ENCODE measurements around the gene CHST15. TPM values are rescaled to one million over a fixed set of nuclear protein-coding genes. Genes with fewer than 3 reads are reported as not detected.

CHST15 gene
- total and polyA plus RNA-seq, 2 of the 4 experiments (the other 2 are of a cell fraction), result 0.14 to 0.18 TPM

- Histone ChIP-seq H3K9me3 (ENCODE audit: control insufficient read depth, insufficient read depth, low read length) (peaks cover 4% of the 10 kb centered on the region), H2AK9ac (replicated peaks; ENCODE audit: low read depth, low read length, poor library complexity) (no peak overlapping the region), H3K23ac (ENCODE audit: low read depth, low read length) (no peak overlapping the region), H3K4ac (ENCODE audit: low read depth, low read length) (no peak overlapping the region), H2AFZ (replicated peaks; ENCODE audit: low read length, poor library complexity) (no peak overlapping the region), H4K20me1 (ENCODE audit: insufficient read depth, low read length) (no peaks in the 10 kb centered on the region), H2BK5ac (ENCODE audit: low read depth, low read length, poor library complexity, severe bottlenecking) (no peak overlapping the region), H3K4me3 (ENCODE audit: insufficient read depth, low read depth, low read length) (no peak overlapping the region), H2AK5ac (ENCODE audit: low read depth, low read length) (no peak overlapping the region), H4K8ac (ENCODE audit: low read depth in 2 of 2, low read length in 2 of 2) (no peak overlapping the region), H3K9me1 (ENCODE audit: insufficient read depth, low read length) (no peaks in the 10 kb centered on the region), H3K56ac (ENCODE audit: extremely low read depth, insufficient read depth, low read length) (no peak overlapping the region), H2BK15ac (ENCODE audit: low read depth, low read length) (no peak overlapping the region), H3K18ac (ENCODE audit: low read depth, low read length) (no peak overlapping the region), H2BK120ac (ENCODE audit: low read depth, low read length) (no peak overlapping the region), H3K36me3 (ENCODE audit: control insufficient read depth, insufficient read depth, low read length) (no peaks in the 10 kb centered on the region), H3K9ac (ENCODE audit: low read depth, low read length) (no peak overlapping the region), H3K27me3 (ENCODE audit: control insufficient read depth, insufficient read depth, low read length) (no peaks in the 10 kb centered on the region; the same call in 1 of the 2 replicates), H3K4me1 (ENCODE audit: control insufficient read depth, insufficient read depth, low read length) (no peaks in the 10 kb centered on the region), H3K79me1 (ENCODE audit: low read depth in 1 of 2, low read length in 2 of 2) (no peaks in the 10 kb centered on the region), H3K4me2 (ENCODE audit: low read depth, low read length) (no peak overlapping the region), H3K27ac (ENCODE audit: insufficient read depth, low read length) (no peak overlapping the region), H4K91ac (ENCODE audit: insufficient read depth, low read depth, low read length) (no peak overlapping the region), H2BK20ac (ENCODE audit: low read depth, low read length) (no peak overlapping the region), H3K14ac (replicated peaks; ENCODE audit: low read depth, low read length) (no peak overlapping the region), H4K5ac (ENCODE audit: low read depth, low read length) (no peak overlapping the region)
- TF ChIP-seq USF2 (IDR thresholded peaks at IDR 0.05; ENCODE audit: low read depth, low read length) (no peak), CEBPB (IDR thresholded peaks at IDR 0.05; ENCODE audit: low read depth, low read length) (no peak), RCOR1 (IDR thresholded peaks at IDR 0.05; ENCODE audit: insufficient replicate concordance, low read length) (no peak), NFE2L2 (IDR thresholded peaks at IDR 0.05; ENCODE audit: low read depth, low read length) (no peak)
- dilution Hi-C loops (cut with HindIII; ENCODE audit: low sequenced_read_pairs, unreplicated experiment) (no loop called here), in situ Hi-C loops (cut with MboI; ENCODE audit: low sequenced_read_pairs) (no loop called here), intact Hi-C loops (cut with micrococcal nuclease) (no loop called here)
- WGBS, 2 experiments (ENCODE audit: extremely low coverage in 2 of 2, insufficient read length in 1 of 2), result no CpG with 5 or more reads among the region's 5 CpGs
- ATAC-seq (ENCODE audit: low read depth) (no peak), DNase-seq (no peak)
- no TSS peak for BruUV-seq (replicated peaks)
- CTCF ChIA-PET, result no interaction called here
- POLR2A ChIA-PET (ENCODE audit: unreplicated experiment), result no interaction called here
Observed at GRCh38 chr10:124117511-124117785, 24.1 kb upstream of the CHST15 start.

Measured in IMR-90 (cell line).